SIG-M5 treated with dmso at 0.1 percent for 504 hours (cell line): ENCODE results near the gene KCTD1.

Experiments
- DNase-seq: peaks from one replicate; lab custom pipeline; 2025; ENCODE audit not compliant: unreplicated experiment; lab: John Stamatoyannopoulos, UW

KCTD1 gene

DNA sequence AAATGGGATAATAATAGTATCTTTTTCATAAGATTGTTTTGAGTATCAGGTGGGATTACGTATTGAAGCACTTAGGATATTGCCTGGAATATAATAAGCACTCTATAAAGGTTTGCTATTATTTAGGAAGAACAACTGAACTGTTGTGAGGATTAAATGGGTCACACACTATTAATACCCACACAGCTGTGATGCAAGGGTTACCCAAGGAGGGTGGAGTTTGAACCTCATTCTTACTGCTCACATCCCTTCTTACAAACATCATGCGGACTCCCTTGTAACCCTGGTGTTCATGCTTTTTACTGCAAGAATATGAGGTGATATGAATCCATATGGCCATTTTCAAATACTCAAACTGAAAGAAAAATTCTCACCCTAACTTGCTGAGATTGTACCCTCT, 113.5 kb downstream of the KCTD1 start:
- no peak for DNase-seq

DNA sequence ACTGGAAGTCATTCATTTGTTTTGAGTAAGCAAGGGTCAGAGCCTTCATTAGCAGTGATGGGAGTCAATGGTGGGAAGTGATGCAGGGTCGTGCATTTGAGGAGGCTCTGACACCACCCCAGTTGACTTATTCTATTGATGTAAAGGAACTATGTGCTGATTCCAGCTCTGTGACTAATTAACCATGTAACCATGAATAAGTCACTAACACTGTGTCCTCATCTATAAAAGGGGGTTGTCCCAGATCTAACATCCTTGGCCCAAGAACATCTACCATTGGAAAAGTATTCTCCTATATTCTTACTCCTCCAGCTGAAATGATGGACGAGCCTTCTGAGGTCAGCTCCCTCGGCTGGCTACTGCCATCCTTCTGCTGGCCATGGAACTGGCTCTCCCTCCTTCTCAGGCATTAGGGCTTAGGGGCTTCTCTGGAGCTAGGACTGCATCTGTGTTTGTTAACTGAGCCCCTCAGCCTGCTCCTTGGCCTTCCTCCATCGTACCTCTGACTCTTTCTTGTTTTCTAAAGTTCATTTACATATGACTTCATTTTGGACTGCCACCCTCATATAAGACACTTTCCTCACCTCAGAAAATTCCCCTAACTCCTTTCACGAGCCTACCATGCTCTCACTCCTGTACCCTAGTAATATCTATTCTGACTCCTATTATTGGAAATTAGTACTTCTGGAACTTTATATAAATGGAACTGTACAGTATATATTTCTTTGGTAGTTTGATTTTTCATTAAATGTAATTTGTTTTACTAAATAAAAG, 115.5 kb downstream of the KCTD1 start:
- DNase-seq, result no peak

DNA sequence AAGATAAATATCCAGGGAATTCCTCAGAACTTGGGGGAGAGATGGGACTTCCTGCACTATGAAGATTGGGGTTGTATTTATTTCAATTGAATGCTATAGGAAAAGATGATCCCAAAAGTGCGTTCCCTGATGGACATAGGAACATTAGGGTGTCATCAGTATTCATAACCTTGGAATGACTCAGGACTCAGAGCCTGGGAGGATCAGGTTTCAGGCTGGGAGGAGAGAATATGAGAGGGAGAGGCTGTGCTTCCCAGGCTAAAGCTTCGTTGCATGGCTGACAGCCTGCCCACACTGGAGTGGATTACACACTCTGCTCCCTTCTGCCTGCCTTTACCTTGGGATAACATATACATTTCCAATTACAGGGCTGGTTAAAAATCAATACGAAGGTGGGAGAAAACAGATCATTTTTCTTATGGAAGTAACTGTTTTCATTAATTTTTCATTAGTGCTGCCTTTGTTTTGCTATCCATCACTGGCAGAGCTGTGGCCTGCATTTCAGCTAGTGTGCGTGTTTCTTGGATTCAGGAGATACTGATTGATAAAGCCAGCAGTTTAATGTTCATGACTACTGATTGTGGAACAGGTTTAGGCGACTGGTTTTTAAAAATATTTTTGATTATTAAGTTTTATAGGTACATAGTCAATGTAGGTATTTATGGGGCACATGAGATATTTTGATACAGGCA, 118.7 kb downstream of the KCTD1 start:
- DNase-seq, result no peak

DNA sequence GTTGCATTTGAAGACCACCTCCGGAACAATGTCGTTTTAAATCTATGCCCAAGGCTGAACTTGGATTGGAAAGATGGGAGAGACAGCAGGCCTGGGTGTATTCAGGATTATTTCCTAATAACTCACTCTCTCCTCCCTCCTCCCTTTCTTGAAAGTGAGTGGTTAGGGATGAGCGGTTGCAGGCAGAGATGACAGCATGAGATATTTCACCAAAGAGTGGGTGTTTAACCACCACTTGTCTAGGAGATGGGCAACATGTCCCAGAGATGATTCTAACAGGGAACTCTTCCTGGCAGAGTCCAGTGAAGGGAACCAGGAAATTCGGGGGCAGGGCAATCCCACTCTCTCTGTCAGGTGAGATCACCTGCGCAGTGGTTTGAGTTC, 123.2 kb downstream of the KCTD1 start:
- DNase-seq, result no peak

DNA sequence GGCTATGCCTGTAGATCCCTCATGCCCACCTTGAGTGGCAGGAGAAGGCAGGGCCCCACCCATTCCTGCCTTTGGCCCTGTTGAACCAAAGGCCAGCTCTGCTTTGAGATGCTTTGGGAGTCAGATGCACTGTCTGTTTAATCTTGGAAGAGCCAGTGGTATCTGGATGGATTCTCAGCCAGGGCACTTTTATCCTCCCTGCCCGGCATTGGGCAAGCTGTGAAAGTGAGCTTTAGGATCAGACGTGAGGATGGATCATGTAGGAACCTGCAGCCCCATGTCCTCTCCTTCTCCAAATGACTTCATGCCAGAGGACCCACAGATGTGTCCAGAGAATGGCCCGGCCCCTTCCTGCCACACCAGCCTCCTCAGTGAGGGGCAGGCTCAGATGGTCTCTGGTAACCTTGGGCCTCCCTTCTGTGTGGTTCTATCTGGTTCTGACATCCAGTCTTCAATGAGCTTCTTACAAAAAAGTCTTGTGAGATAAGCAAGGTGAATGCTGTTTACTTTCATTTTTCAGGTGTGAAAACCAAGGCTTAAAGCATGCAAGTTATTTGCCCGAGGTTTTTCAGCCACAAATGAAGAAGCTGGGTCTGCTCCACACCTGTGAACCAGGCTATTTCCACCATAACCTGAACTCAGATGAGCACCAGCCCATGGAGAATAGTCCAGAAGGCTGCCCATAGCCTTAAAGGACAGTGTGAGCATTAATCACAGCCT, 123.8 kb downstream of the KCTD1 start:
- no peak for DNase-seq

DNA sequence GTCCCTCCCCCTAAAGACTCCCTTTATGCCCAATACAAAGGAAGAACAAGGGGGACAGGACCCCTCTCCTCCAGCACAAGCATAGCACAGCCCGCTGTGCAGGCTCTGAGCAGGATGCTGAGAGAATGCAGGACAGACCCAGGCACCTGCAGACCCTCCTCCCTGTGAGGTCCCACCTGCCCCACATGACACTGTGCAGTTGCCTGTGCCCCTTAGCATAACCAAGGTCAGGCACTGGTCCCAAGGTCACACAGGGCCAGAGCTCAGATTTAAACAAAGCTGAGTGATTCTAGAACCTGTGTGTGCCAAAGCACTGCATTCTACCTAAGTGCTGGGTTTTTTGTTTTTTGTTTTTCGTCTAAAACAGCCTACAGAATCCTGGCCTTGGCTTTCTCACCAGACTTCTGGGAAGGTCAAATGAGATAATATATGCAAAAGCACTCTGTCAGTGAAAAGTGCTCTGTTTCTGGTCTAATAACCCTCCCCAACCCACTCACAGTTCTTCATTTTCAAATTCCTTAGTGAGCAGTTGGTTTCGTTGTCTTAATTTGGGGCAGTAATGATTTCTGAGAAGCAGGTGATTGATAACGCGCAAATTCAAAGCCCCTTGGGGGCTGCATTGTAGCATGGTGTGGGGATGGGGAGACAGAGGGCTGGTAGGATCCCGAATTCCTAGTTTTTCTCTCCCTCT, 125.7 kb downstream of the KCTD1 start:
- no peak for DNase-seq

DNA sequence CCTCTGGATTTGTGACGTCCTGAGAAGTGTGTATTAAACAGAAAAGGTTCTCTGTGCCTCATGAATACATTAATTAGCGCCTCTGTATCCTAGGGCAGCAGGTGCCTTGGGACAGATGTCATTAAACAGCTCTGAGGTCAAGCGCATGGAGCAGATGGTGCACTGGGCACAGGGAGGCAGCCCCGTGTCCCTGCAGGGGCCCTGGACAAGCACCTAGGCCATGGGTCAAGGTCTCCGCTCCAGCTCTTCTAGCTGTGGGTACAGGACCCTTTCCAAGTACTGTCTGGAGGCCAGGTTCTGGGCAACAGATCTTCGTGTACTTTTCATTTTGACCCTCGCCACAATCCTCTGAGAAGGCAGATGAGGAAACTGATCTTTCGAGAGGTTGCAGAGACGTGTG, 126.4 kb downstream of the KCTD1 start:
- no peak for DNase-seq

DNA sequence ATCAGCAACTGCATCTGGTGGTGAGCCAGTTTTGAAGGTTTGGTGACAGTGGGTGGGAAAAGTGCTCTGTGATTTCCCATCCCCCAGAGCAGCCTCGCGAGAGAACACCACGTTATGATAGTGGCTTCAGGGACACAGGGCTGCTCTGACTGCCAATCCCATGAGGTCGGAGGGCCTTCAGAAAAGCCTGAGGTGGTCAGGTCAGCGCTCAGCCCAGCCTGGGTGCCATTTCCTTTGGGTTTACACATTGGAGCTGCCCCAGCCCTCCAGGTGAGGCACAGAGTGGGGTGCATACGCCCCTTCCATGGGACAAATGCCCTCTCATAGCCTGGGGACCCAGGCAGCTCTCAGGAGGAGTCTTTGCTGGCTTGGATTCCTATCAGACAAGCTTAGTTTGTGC, 126.8 kb downstream of the KCTD1 start:
- DNase-seq, result no peak

DNA sequence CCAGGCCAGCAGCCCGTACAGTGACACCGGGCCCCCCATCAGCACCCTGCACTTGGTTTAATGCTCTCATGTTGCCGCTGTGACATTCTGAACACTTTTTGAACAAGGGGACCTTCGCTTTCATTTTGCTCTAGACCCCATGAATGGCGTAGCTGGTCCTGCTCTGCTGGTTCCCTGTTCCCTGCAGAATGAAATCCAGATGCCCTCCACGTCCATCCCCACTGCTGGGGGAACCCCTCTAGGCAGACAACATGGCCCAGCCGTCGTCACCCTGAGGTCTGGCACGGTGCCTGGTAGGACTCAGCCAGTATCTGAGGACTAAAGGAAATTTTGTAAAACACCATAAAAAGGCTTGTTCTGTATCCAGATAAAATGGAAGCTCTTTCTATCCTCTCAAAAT, 128.6 kb downstream of the KCTD1 start:
- DNase-seq, result no peak

DNA sequence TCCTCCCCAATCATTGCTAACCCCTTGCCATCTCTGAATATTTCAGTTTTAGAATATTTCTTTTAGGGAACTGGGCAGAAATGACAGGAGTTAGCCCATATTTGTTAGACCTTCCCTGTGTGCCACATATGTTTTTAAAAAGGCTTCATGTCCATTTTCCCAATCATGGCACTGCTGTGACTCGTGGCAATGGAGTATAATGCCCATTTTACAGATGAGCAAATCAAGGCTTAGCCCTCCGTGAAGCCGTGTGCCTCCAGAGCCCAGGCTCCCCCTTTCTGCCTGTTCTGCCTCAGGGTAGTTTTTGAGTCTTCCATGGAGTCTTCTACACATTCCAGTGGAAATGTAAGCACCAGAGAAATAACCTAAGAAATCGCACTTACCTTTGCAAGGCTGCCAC, 130.1 kb downstream of the KCTD1 start:
- no peak for DNase-seq

DNA sequence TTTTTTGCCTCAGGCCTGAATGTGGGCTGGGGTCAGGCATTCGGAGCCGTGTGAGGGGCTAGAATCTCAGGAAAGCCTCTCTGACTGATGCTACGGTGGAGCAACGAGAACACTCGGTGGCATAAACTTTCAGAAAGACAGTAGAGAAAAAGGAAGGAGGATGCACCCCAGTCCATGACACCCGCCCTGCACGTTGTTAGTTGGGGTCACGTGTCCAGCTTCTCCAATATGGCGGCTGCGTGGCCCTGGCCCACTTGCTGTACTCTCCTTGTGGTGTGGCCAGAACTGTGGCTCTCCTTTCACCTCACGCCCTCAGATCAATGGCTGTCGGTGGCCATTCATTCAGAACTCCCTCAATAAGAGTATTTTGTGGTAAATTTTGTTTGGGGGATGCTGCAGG, 131.2 kb downstream of the KCTD1 start:
- no peak for DNase-seq

DNA sequence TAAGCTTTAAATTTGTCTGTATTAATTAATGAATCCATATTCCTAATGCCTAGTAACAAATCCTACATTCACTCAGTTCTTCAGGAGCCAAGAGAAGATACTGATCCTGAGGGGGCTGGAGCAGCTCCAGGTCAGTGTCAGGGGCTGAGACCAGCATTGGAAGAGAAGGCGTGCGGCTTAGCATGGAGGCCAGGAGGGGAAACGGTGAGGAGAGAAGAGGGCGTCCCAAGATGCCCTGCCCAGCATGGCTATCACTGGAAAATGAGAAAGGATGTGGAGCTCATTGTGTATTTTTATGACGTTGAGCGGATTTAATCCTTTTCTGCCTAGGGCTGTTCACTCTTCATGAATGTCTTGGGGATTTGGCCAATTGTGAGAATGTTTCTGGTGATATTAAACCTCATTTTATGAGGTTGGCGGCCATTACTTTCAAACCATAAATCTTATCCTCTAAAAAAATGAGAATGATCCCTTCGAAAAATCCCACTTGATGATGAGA, 131.7 kb downstream of the KCTD1 start:
- DNase-seq, result no peak

DNA sequence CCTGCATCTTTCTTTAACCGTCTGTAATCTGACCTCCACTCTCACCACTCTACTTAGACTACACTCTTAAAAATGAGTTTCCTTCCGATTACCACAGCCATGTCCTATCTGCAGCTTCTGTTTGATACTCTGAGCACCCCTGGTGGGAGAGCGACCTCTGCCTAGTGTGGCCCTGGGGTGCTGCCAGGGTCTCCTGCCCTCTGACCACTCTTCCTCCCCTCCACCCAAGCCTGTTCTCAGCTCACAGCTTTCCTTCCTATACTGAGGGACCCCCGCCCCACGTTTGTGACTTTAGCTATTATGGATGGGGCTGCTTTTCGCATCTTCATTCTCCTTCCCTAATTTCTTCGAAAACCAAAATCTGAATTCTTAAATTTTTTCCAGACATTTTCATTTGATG, 132.7 kb downstream of the KCTD1 start:
- DNase-seq, result no peak

DNA sequence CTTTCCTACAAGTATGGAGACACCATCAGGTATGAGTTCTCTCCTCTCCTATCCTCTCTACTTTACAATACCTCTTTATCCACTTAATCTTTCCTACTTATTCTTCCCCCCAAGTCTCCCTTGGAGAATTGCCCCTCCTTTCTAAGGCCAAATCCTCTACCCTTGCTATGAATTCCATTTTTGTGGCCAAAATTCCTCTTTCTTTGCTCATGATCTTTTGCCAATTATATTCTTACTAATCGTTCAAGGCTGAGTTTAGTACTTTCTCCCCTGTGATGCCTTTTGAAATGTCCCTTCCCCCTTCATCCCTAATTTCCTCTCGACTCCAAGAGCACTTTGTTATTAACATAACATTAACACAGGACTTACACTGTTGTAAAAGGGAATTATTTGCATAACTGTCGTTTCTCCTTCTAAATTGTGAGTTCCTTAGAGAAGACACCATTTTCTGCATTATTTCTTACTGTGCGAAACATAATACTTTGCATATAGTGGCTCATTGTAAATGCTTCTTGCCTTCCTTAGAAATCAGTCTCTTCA, 133.4 kb downstream of the KCTD1 start:
- DNase-seq, result no peak

DNA sequence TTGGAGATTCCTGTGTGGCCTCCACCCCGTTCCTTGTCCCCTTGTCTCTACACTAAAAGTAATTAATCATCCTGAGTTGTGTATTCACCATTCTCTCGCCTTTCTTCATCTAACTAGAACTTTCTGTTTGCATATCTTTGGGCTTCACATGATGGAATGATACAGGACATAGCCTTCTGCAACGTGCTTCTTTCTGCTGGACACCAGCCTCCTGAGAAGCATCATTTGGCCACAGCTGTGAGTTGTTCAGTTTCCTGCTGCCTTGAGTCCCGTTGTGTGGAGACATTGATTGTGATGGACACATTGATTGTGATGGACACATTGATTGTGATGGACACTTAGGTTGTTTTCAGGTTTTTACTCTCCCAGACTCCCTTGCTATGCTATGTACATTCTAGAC, 139.3 kb downstream of the KCTD1 start:
- DNase-seq, result no peak

DNA sequence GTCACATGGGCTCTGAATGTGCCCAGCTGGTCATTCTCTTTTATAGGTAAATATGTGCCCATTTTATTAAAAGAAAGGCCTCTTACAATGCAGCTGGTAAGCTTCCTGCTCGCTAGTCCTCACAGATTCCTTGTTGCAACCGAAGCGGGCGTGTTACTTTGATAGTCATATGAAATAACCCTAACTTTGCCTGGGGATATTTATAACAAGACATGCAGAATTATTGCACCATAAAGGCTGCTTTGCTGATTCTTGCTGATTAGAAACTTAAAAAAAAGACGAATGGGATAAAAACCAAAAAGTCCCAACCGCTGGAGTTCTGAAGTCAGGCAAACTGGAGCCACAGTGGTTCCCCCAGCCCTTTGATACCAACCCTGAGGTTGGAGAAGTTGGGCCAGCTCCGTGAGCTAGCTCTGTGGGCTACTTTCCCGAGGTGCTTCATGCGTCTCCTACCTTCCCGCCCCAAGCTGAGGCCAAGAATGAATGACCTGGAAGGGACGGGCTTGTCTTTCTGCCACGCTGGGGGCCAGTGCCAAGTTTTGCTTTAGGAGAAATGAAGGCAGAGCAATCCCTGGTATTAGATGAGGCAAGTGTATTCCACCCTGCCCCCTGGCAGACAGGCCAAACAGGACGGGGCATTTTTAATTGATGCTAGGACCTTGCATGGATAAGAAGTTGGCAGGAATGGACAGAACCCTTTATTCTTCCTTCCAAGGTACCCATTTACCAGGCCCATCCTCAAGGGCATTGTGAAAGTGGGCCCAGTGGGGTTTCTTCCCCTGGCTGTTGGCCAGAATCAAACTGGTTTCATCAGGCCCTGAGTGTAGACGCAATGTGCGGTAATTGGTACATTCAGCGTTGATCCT, 140.4 kb downstream of the KCTD1 start:
- no peak for DNase-seq

DNA sequence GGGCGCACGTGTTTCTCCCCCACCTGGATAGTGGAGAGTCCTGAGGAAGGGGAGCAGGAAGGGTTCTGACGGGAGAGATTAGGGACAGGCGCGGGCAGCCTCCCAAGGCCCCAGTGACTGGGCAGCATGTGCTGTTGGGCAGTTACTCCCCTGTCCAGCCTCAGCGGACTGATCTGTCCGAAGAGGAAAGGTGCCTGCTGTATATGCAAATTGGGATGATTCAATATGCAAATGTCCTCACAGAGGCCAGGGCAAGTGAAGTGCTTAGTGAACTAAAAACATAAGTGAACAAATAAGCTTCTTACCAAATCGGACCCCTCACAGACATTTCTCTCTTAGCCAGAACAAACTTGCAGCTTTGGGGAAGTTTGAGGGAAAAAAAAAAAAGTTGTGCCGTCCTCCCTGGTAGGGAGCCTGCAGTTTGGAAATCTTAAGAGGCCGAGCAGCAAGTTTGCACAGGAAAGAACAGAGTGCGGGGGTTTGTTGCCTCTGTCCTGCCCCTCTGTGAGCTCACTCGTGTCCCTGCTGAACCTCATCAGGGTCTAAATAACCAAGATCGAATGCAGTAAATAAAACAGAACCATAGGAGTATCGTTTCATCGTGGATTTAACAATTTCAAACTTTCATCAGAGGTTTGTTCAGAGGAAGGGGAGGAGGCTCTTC, 141.4 kb downstream of the KCTD1 start:
- no peak for DNase-seq

DNA sequence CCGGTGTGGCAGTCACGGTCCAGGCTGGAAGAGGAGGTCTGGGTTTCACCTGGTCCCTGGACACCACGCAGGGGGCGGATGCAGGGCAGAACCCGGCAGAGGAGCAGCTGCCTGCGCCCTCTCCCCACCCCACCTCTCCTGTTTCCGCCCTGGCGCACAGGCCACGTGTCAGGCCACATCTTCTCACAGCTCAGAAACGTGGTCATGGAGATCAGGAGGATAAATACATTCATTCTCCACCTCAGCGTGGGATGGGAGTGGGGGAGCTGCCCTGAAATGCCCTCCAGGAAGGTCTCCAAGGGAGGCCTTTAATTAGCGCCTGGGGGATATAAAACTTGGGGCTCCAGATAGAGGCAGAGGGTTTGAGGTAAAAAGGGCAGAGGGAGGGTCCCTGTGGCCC, 142.0 kb downstream of the KCTD1 start:
- no peak for DNase-seq

DNA sequence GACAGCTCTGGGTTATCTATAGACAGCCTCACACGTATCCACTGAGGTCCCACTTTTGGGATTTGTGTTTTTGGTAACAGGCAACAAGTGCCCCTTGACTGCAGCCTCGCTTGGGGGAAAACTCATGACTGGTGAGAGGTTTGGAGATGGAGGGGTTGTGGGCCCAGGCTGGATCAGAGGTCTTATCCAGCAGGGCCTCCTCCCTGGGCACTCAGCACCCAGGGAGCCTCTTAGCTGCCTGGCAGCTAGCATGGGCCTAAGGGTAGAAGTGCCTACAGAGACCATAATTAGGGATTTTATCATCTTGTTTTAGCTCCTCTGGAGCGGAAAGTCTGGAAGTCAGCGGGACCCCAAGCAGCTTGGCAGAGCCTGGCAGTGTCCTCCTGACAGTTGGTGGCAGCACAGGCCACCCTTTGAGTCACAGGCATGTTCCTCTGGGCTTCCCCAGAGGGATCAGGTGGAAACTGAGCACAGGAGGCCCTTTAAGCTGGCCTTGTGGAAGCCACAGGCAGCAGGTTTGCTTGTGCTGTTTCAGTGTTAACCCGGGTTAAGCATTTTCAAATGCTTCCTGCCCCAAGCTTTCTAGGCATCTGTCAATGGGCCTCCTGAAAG, 143.1 kb downstream of the KCTD1 start:
- DNase-seq, result no peak
